ENCODE results near the gene SEMA3G.

The SEMA3G gene

GRCh38 chr3:52408466-52408865, 36.4 kb downstream of the SEMA3G start:
- no peak for DNase-seq

GRCh38 chr3:52407779-52408178, 37.1 kb downstream of the SEMA3G start:
- no peak for DNase-seq

GRCh38 chr3:52406791-52407510, 38.0 kb downstream of the SEMA3G start:
- DNase-seq: no peak

- no peak for DNase-seq
These were observed 38.7 kb downstream of the SEMA3G start for GRCh38 chr3:52406231-52406661.

GRCh38 chr3:52405601-52406110, 39.2 kb downstream of the SEMA3G start:
- no peak for DNase-seq

GRCh38 chr3:52405066-52405465, 39.8 kb downstream of the SEMA3G start:
- no peak for DNase-seq

GRCh38 chr3:52404391-52404790, 40.5 kb downstream of the SEMA3G start:
- DNase-seq: no peak

GRCh38 chr3:52403955-52404354, 40.9 kb downstream of the SEMA3G start:
- DNase-seq: no peak

- no peak for DNase-seq
These were observed 41.5 kb downstream of the SEMA3G start for GRCh38 chr3:52403271-52403841.

GRCh38 chr3:52402706-52403270, 42.1 kb downstream of the SEMA3G start:
- no peak for DNase-seq

- no peak for DNase-seq
These were observed 42.8 kb downstream of the SEMA3G start for GRCh38 chr3:52402101-52402521.

GRCh38 chr3:52401551-52401950, 43.4 kb downstream of the SEMA3G start:
- no peak for DNase-seq

- no peak for DNase-seq
These were observed 43.9 kb downstream of the SEMA3G start for GRCh38 chr3:52401021-52401420.

GRCh38 chr3:52400275-52400793, 44.6 kb downstream of the SEMA3G start:
- DNase-seq: no peak

GRCh38 chr3:52399593-52399992, 45.3 kb downstream of the SEMA3G start:
- no peak for DNase-seq

- DNase-seq: no peak
These were observed 45.8 kb downstream of the SEMA3G start for GRCh38 chr3:52399131-52399530.

GRCh38 chr3:52398670-52399081, 46.2 kb downstream of the SEMA3G start:
- DNase-seq: no peak

- DNase-seq: no peak
These were observed 47.1 kb downstream of the SEMA3G start for GRCh38 chr3:52397676-52398399.

- no peak for DNase-seq
These were observed 47.9 kb downstream of the SEMA3G start for GRCh38 chr3:52396907-52397591.

- DNase-seq: no peak
These were observed 48.6 kb downstream of the SEMA3G start for GRCh38 chr3:52396011-52396906.

GRCh38 chr3:52395503-52395865, 49.4 kb downstream of the SEMA3G start:
- no peak for DNase-seq
